HG02610 (cell line): ENCODE results near the gene KCNA5.

Experiments used
- ATAC-seq: cut with Tn5 transposase; IDR thresholded peaks from one replicate; pipeline ENCODE4 v1.9.1; 2021; ENCODE audit warnings: mild to moderate bottlenecking, moderate library complexity; ENCODE audit not compliant: unreplicated experiment

Gene KCNA5

GRCh38 chr12:5059358-5059757, 15.7 kb downstream of the KCNA5 start:
- no peak for ATAC-seq

- no peak for ATAC-seq
Measured at GRCh38 chr12:5060958-5061357, 17.3 kb downstream of the KCNA5 start.

GRCh38 chr12:5063149-5063548, 19.5 kb downstream of the KCNA5 start:
- no peak for ATAC-seq

GRCh38 chr12:5064913-5065490, 21.3 kb downstream of the KCNA5 start:
- ATAC-seq, result no peak

GRCh38 chr12:5066251-5066650, 22.6 kb downstream of the KCNA5 start:
- ATAC-seq, result no peak

GRCh38 chr12:5068126-5068525, 24.4 kb downstream of the KCNA5 start:
- ATAC-seq, result no peak

GRCh38 chr12:5068619-5069018, 24.9 kb downstream of the KCNA5 start:
- ATAC-seq, result no peak

- no peak for ATAC-seq
Measured at GRCh38 chr12:5070090-5070489, 26.4 kb downstream of the KCNA5 start.

GRCh38 chr12:5071496-5071895, 27.8 kb downstream of the KCNA5 start:
- no peak for ATAC-seq

GRCh38 chr12:5072311-5072710, 28.6 kb downstream of the KCNA5 start:
- ATAC-seq, result no peak

GRCh38 chr12:5073054-5073453, 29.4 kb downstream of the KCNA5 start:
- ATAC-seq, result no peak

GRCh38 chr12:5073853-5074252, 30.2 kb downstream of the KCNA5 start:
- ATAC-seq, result no peak

- no peak for ATAC-seq
Measured at GRCh38 chr12:5076761-5077160, 33.1 kb downstream of the KCNA5 start.

GRCh38 chr12:5078423-5078822, 34.7 kb downstream of the KCNA5 start:
- no peak for ATAC-seq

GRCh38 chr12:5081016-5081415, 37.3 kb downstream of the KCNA5 start:
- ATAC-seq, result no peak

- no peak for ATAC-seq
Measured at GRCh38 chr12:5083955-5084849, 40.5 kb downstream of the KCNA5 start.

GRCh38 chr12:5085896-5086295, 42.2 kb downstream of the KCNA5 start:
- no peak for ATAC-seq

- no peak for ATAC-seq
Measured at GRCh38 chr12:5087831-5088554, 44.3 kb downstream of the KCNA5 start.

- ATAC-seq, result no peak
Measured at GRCh38 chr12:5088586-5089264, 45.0 kb downstream of the KCNA5 start.

GRCh38 chr12:5094551-5094950, 50.9 kb downstream of the KCNA5 start:
- no peak for ATAC-seq

GRCh38 chr12:5094986-5095385, 51.3 kb downstream of the KCNA5 start:
- no peak for ATAC-seq
